Activated CD8-positive, alpha-beta memory T cell treated with anti-CD3 and anti-CD28 coated beads for 36 hours (primary cell): ENCODE data around the gene BANK1. TPM values are rescaled to one million over a fixed set of nuclear protein-coding genes. Genes with fewer than 3 reads are reported as not detected.

Experiments used
- CTCF ChIA-PET: fragments of 350-600 bp; sonication (Branson Sonifier 250); formaldehyde crosslinking; loops from one replicate; lab custom pipeline; 2021; ENCODE audit warnings: antibody characterized with exemption; lab: Charles Lee
- POLR2A ChIA-PET: fragments of 350-600 bp; sonication (Branson Sonifier 250); formaldehyde crosslinking; loops from one replicate; lab custom pipeline; 2021; ENCODE audit warnings: antibody characterized with exemption; lab: Charles Lee
- total RNA-seq, 2 experiments: library from RNA; stranded (reverse); gene quantifications; one replicate each; pipeline ENCODE4 v1.2.3, GENCODE V29; 2021

The BANK1 gene
- total RNA-seq, 2 experiments from 2014 or later, result 0.17 TPM; not detected in 1

- ChIA-PET CTCF (no interaction called here), POLR2A (no interaction called here)
Measured at GRCh38 chr4:101989551-101989950, 199.0 kb downstream of the BANK1 start.

GRCh38 chr4:101992446-101992845 is 201.9 kb downstream of the BANK1 start:
- CTCF ChIA-PET, result no interaction called here
- POLR2A ChIA-PET, result no interaction called here

GRCh38 chr4:101993002-101993841 is 202.7 kb downstream of the BANK1 start:
- CTCF ChIA-PET, result no interaction called here
- POLR2A ChIA-PET, result no interaction called here

GRCh38 chr4:101993842-101994775 is 203.6 kb downstream of the BANK1 start:
- ChIA-PET CTCF (no interaction called here), POLR2A (no interaction called here)

- ChIA-PET CTCF (no interaction called here), POLR2A (no interaction called here)
Measured at GRCh38 chr4:102007959-102008425, 217.5 kb downstream of the BANK1 start.

- CTCF ChIA-PET, result no interaction called here
- POLR2A ChIA-PET, result no interaction called here
Measured at GRCh38 chr4:102008711-102009110, 218.2 kb downstream of the BANK1 start.

GRCh38 chr4:102022343-102022742 is 231.8 kb downstream of the BANK1 start:
- CTCF ChIA-PET, result no interaction called here
- POLR2A ChIA-PET, result no interaction called here

- ChIA-PET POLR2A (no interaction called here), CTCF (no interaction called here)
Measured at GRCh38 chr4:102027961-102028360, 237.4 kb downstream of the BANK1 start.

GRCh38 chr4:102031406-102031805 is 240.9 kb downstream of the BANK1 start:
- ChIA-PET POLR2A (no interaction called here), CTCF (no interaction called here)

- ChIA-PET POLR2A (no interaction called here), CTCF (no interaction called here)
Measured at GRCh38 chr4:102036016-102036415, 245.5 kb downstream of the BANK1 start.

GRCh38 chr4:102036619-102037376 is 246.3 kb downstream of the BANK1 start:
- ChIA-PET POLR2A (no interaction called here), CTCF (no interaction called here)

GRCh38 chr4:102037566-102037965 is 247.0 kb downstream of the BANK1 start:
- CTCF ChIA-PET, result no interaction called here

GRCh38 chr4:102042871-102043802 is 252.6 kb downstream of the BANK1 start:
- ChIA-PET CTCF (no interaction called here), POLR2A (no interaction called here)

More at GRCh38 chr4:102037566-102037965, 247.0 kb downstream of the BANK1 start:
- POLR2A ChIA-PET, result no interaction called here

GRCh38 chr4:102047616-102048015 is 257.1 kb downstream of the BANK1 start:
- CTCF ChIA-PET, result no interaction called here
- POLR2A ChIA-PET, result no interaction called here

GRCh38 chr4:102055805-102056204 is 265.3 kb downstream of the BANK1 start:
- CTCF ChIA-PET, result no interaction called here
- POLR2A ChIA-PET, result no interaction called here

GRCh38 chr4:102057122-102057521 is 266.6 kb downstream of the BANK1 start:
- POLR2A ChIA-PET, result no interaction called here
- CTCF ChIA-PET, result no interaction called here

- CTCF ChIA-PET, result no interaction called here
Measured at GRCh38 chr4:102061133-102061532, 270.6 kb downstream of the BANK1 start.

GRCh38 chr4:102064747-102065442 is 274.4 kb downstream of the BANK1 start:
- CTCF ChIA-PET, result no interaction called here
- POLR2A ChIA-PET, result no interaction called here

More at GRCh38 chr4:102061133-102061532, 270.6 kb downstream of the BANK1 start:
- POLR2A ChIA-PET, result no interaction called here
